GM12878 (cell line): ENCODE measurements around the gene POLK. TPM values are rescaled to one million over a fixed set of nuclear protein-coding genes. Genes with fewer than 3 reads are reported as not detected.

Experiments
- ATAC-seq: fragments of 200-7000 bp; cut with Tn5 transposase; 3 replicates; pipeline ENCODE4 v1.9.1; 2020; ENCODE audit warnings: mild to moderate bottlenecking, moderate library complexity
- BruUV-seq: library from RNA; stranded (reverse); fragments of 400-500 nt; replicated peaks from 2 replicates; lab custom pipeline; 2021; lab: Mats Ljungman, UMichigan
- CTCF ChIA-PET: fragments of 300-600 bp; sonication (Branson Sonifier 250); formaldehyde crosslinking; extraction: SDS; loops from one replicate; lab custom pipeline; 2021; ENCODE audit warnings: inconsistent platforms; lab: Yijun Ruan, JAX
- POLR2A ChIA-PET: fragments of 350-600 bp; formaldehyde crosslinking; extraction: SDS; loops from one replicate; lab custom pipeline; 2021; ENCODE audit warnings: inconsistent platforms; lab: Charles Lee
- RAD21 ChIA-PET: fragments of 300-600 bp; sonication (Branson Sonifier 250); formaldehyde crosslinking; loops from one replicate; lab custom pipeline; 2023; ENCODE audit warnings: antibody characterized with exemption; ENCODE audit not compliant: unreplicated experiment; lab: Charles Lee
- SMC1A ChIA-PET: fragments of 300-600 bp; sonication (Branson Sonifier 250); formaldehyde crosslinking; loops from one replicate; lab custom pipeline; 2023; ENCODE audit not compliant: unreplicated experiment, uncharacterized antibody; lab: Charles Lee
- DNase-seq: peaks from one replicate; pipeline ENCODE4 v3.0.0-alpha.2; 2011; ENCODE audit warnings: low read depth, low spot score
- FAIRE-seq: peaks from 3 replicates; lab custom pipeline; 2011; peaks lifted over from hg19 to GRCh38; lab: Jason Lieb, UNC
- H2AFZ ChIP-seq: 2 replicates; pipeline ENCODE4 v1.6.0; 2011; ENCODE audit warnings: low read depth, low read length, control low read depth; ENCODE audit not compliant: control insufficient read depth
- H3K27ac ChIP-seq: 2 replicates; pipeline ENCODE4 v1.5.1; 2011; ENCODE audit warnings: control low read depth; ENCODE audit not compliant: control insufficient read depth, insufficient read depth
- H3K27me3 ChIP-seq, 2 experiments: replicated peaks in 1 of 2; 2 replicates each; pipeline versions ENCODE4 v1.6.0 to v1.6.1; 2011; ENCODE audit warnings: low read length in 1 of 2; ENCODE audit not compliant: control insufficient read depth in 2 of 2, insufficient read depth in 2 of 2
- H3K36me3 ChIP-seq, 2 experiments: 2 replicates each; pipeline ENCODE4 v1.5.1; 2011; ENCODE audit warnings: low read length in 1 of 2; ENCODE audit not compliant: control insufficient read depth in 2 of 2, insufficient read depth in 2 of 2
- H3K4me1 ChIP-seq: 2 replicates; pipeline ENCODE4 v1.6.1; 2011; ENCODE audit warnings: mild to moderate bottlenecking, low read length, moderate library complexity, mixed read lengths; ENCODE audit not compliant: control insufficient read depth, insufficient read depth
- H3K4me2 ChIP-seq: 2 replicates; pipeline ENCODE4 v1.6.0; 2011; ENCODE audit warnings: control low read depth; ENCODE audit not compliant: control insufficient read depth, insufficient read depth
- H3K4me3 ChIP-seq: fragments of 200-600 bp; sonication (generic); 2 replicates; pipeline ENCODE4 v1.5.1; 2016
- H3K79me2 ChIP-seq: 2 replicates; pipeline ENCODE4 v1.6.0; 2011; ENCODE audit warnings: low read length; ENCODE audit not compliant: control insufficient read depth, insufficient read depth
- H3K9ac ChIP-seq: 2 replicates; pipeline ENCODE4 v1.8.0; 2011; ENCODE audit warnings: low read length, control low read depth, mixed read lengths; ENCODE audit not compliant: control insufficient read depth, insufficient read depth
- H3K9me3 ChIP-seq: replicated peaks from 3 replicates; pipeline ENCODE4 v1.5.1; 2011; ENCODE audit warnings: mild to moderate bottlenecking, low read length; ENCODE audit not compliant: control insufficient read depth, insufficient read depth
- H4K20me1 ChIP-seq: 2 replicates; pipeline ENCODE4 v1.6.0; 2011; ENCODE audit not compliant: control insufficient read depth, insufficient read depth
- ASH2L ChIP-seq: fragments of 300-600, 200-600 bp; sonication (generic); IDR thresholded peaks from 2 replicates; pipeline ENCODE4 v1.6.1; 2017; ENCODE audit warnings: low read depth, mild to moderate bottlenecking, borderline replicate concordance
- BHLHE40 ChIP-seq, 2 experiments: fragments of 450-650 bp in 1 of 2; IDR thresholded peaks; 2 replicates each; pipeline ENCODE4 v1.6.1; 2011 to 2017; ENCODE audit warnings: low read depth in 2 of 2, borderline replicate concordance in 1 of 2, improper control_type of control experiment in 1 of 2, low read length in 1 of 2, mild to moderate bottlenecking in 1 of 2
- CBX5 ChIP-seq: sonication (generic); IDR thresholded peaks from 2 replicates; pipeline ENCODE4 v1.6.1; 2016; ENCODE audit warnings: low read depth, moderate library complexity, mild to moderate bottlenecking, inconsistent platforms
- CHD4 ChIP-seq: fragments of 200-600 bp; sonication (generic); IDR thresholded peaks from 2 replicates; pipeline ENCODE4 v1.6.1; 2016; ENCODE audit warnings: mild to moderate bottlenecking
- HDGF ChIP-seq: fragments of 450-650 bp; IDR thresholded peaks from 2 replicates; pipeline ENCODE4 v1.6.1; 2016; ENCODE audit warnings: antibody characterized with exemption
- RAD51 ChIP-seq: fragments of 450-650 bp; IDR thresholded peaks from 2 replicates; pipeline ENCODE4 v1.6.1; 2016; ENCODE audit warnings: moderate library complexity, mild to moderate bottlenecking, inconsistent platforms
- SMAD1 ChIP-seq: fragments of 450-650 bp; IDR thresholded peaks from 2 replicates; pipeline ENCODE4 v1.6.1; 2018; ENCODE audit warnings: mild to moderate bottlenecking, low read depth; ENCODE audit not compliant: partially characterized antibody
- TCF7 ChIP-seq: IDR thresholded peaks from 2 replicates; pipeline ENCODE4 v1.6.1; 2014; ENCODE audit warnings: antibody characterized with exemption, borderline replicate concordance
- YY1 ChIP-seq: IDR thresholded peaks from 2 replicates; pipeline ENCODE4 v1.6.1; 2011; ENCODE audit warnings: low read depth, mild to moderate bottlenecking, low read length
- ZNF24 ChIP-seq: fragments of 450-650 bp; IDR thresholded peaks from 2 replicates; pipeline ENCODE4 v1.6.1; 2017; ENCODE audit warnings: antibody characterized with exemption, mild to moderate bottlenecking
- WGBS: methylation state at CpG from one replicate; pipeline ENCODE4 v1.1.6; 2016; ENCODE audit warnings: low lambda C conversion rate; ENCODE audit not compliant: insufficient replicate concordance, insufficient coverage; ENCODE audit errors: missing lambda C conversion rate; 5-methylcytosine and 5-hydroxymethylcytosine counted together
- in situ Hi-C: fragments of 300-500 bp; cut with MboI; formaldehyde crosslinking; loops from 9 replicates; pipeline ENCODE4 v1.14.3; 2018; ENCODE audit warnings: mixed read lengths
- intact Hi-C: fragments of 100-400 bp; cut with micrococcal nuclease; formaldehyde crosslinking; loops from one replicate; pipeline ENCODE4 v1.14.2; 2022; ENCODE audit not compliant: unreplicated experiment
- polyA plus RNA-seq, 11 experiments: library from polyadenylated mRNA; depleted of rRNA in 4 of 11; unstranded in 6 of 11; stranded (reverse) in 5 of 11; fragments of >200 nt; fragmentation: Nextera tagmentation in 4 of 11; fragmentation: Illumina TruSeq in 1 of 11; extraction: Ambion mirVana in 4 of 11; extraction: Trizol in 1 of 11; gene quantifications; 1 replicate in 1 of 11; 2 replicates in 10 of 11; pipeline versions ENCODE4 v1.2.1 to v1.2.3, GENCODE V29; 2011 to 2016; ENCODE audit warnings: inconsistent platforms in 2 of 11, missing spikeins in 2 of 11, low read depth in 1 of 11
- total RNA-seq, 4 experiments: library from RNA; depleted of rRNA in 3 of 4; stranded (reverse); fragments of >200 nt in 3 of 4; fragmentation: Illumina TruSeq in 1 of 4; extraction: Trizol in 1 of 4; gene quantifications; 2 replicates each; pipeline versions ENCODE4 v1.2.1 to v1.2.3, GENCODE V29; 2013 to 2021
- TF ChIP-seq, protein P1 (sequence below), 3 experiments: IDR thresholded peaks in 2 of 3; conservative IDR thresholded peaks in 1 of 3; 2 replicates each; pipeline ENCODE4 v1.5.1; 2011; ENCODE audit warnings: low read depth in 3 of 3, low read length in 3 of 3, mild to moderate bottlenecking in 3 of 3, control low read depth in 2 of 3, moderate library complexity in 2 of 3, inconsistent platforms in 1 of 3, mixed read lengths in 1 of 3; ENCODE audit not compliant: control insufficient read depth in 2 of 3, insufficient read depth in 1 of 3; ENCODE audit errors: extremely low read depth in 1 of 3

POLK gene
- total and polyA plus RNA-seq, 10 of the 15 experiments (the other 5 are each of a cell fraction or from before 2014, with no cell fraction given): 10.4 to 47.6 (median 29.0) TPM

- Histone ChIP-seq H3K4me2 (peak overlapping the region; percentile 26), H4K20me1 (no peaks in the 10 kb centered on the region), H3K79me2 (peaks cover 95% of the 10 kb centered on the region), H3K9ac (peak overlapping the region; percentile 91), H3K27ac (peak overlapping the region; percentile 76), H2AFZ (peak overlapping the region; percentile 29), H3K27me3 (no peaks in the 10 kb centered on the region), H3K36me3 (peaks cover 0 to 2% of the 10 kb centered on the region in 2 experiments; a peak in 1 of 4 replicates), H3K4me3 (peak overlapping the region; percentile 98), H3K4me1 (no peaks in the 10 kb centered on the region), H3K9me3 (no peaks in the 10 kb centered on the region; the same call in 1 of the 3 replicates)
- ChIA-PET SMC1A (interaction anchor here (0.8 to 6.8 kb wide), 21 partner anchors 8 to 207 kb away, joined by 3 to 90 read pairs (median 4); partner anchors contain the start of genes HMGCR and POC5), RAD21 (interaction anchor here (0.6 to 11.3 kb wide), 14 partner anchors 10 to 274 kb away, joined by 3 to 123 read pairs (median 5); partner anchors contain the start of genes ANKRD31 and HMGCR), POLR2A (interaction anchor here (1.0 to 6.1 kb wide), 7 partner anchors 9 to 173 kb away, joined by 3 to 44 read pairs (median 9); partner anchors contain the start of gene HMGCR), CTCF (interaction anchor here (0.8 to 2.8 kb wide), 7 partner anchors 10 to 173 kb away, joined by 3 to 13 read pairs (median 4); partner anchors contain the start of gene HMGCR)
- BruUV-seq: no TSS peak
- TF ChIP-seq YY1 (no peak), TCF7 (no peak), HDGF (no peak), ZNF24 (no peak), BHLHE40 (IDR thresholded peaks at IDR 0.05; ENCODE audit: borderline replicate concordance in 1 of 2, low read depth in 2 of 2, low read length in 1 of 2) (peak in 1 of 2 experiments; percentile 25; a peak in 1 of 4 replicates), ASH2L (no peak), CBX5 (no peak), RAD51 (peak; percentile 61), SMAD1 (no peak), CHD4 (no peak)
- TF ChIP-seq, protein P1, sequence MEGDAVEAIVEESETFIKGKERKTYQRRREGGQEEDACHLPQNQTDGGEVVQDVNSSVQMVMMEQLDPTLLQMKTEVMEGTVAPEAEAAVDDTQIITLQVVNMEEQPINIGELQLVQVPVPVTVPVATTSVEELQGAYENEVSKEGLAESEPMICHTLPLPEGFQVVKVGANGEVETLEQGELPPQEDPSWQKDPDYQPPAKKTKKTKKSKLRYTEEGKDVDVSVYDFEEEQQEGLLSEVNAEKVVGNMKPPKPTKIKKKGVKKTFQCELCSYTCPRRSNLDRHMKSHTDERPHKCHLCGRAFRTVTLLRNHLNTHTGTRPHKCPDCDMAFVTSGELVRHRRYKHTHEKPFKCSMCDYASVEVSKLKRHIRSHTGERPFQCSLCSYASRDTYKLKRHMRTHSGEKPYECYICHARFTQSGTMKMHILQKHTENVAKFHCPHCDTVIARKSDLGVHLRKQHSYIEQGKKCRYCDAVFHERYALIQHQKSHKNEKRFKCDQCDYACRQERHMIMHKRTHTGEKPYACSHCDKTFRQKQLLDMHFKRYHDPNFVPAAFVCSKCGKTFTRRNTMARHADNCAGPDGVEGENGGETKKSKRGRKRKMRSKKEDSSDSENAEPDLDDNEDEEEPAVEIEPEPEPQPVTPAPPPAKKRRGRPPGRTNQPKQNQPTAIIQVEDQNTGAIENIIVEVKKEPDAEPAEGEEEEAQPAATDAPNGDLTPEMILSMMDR (IDR thresholded peaks at IDR 0.05 in 2 of 3, conservative IDR thresholded peaks at IDR 0.05 in 1 of 3; ENCODE audit: control insufficient read depth in 2 of 3, extremely low read depth in 1 of 3, insufficient read depth in 1 of 3, low read depth in 3 of 3, low read length in 3 of 3): no peak
- intact Hi-C loops (loop anchor here (2.0 to 10.0 kb wide), 4 partner anchors 57 to 275 kb away; partner anchors contain the start of genes ANKRD31 and HMGCR), in situ Hi-C loops (loop anchor here (10.0 kb wide), 1 partner anchor 55 kb away; no protein-coding TSS in a partner anchor)
- ATAC-seq (no peak), DNase-seq (no peak), FAIRE-seq (no peak)
- WGBS: 0% methylated on average over 1 of the region's 1 CpG
These were observed 1.7 kb upstream of the POLK start for GRCh38 chr5:75509956-75510355.
